HepG2 (cell line): Measurements from ENCODE around the gene SOX9. TPM values are rescaled to one million over a fixed set of nuclear protein-coding genes. Genes with fewer than 3 reads are reported as not detected.

Source experiments
- KDM3A ChIP-seq: IDR thresholded peaks from 2 replicates; pipeline ENCODE4 v1.6.1; 2018; ENCODE audit warnings: low read depth, missing compliant biosample characterization
- MXD4 ChIP-seq: IDR thresholded peaks from 2 replicates; pipeline ENCODE4 v1.6.1; 2016; ENCODE audit warnings: mild to moderate bottlenecking, missing biosample characterization, missing genetic modification reagents
- NFATC3 ChIP-seq: sonication (generic); formaldehyde crosslinking; IDR thresholded peaks from 2 replicates; pipeline ENCODE4 v1.5.1; 2020; ENCODE audit warnings: mild to moderate bottlenecking, missing genetic modification reagents
- RXRA ChIP-seq: sonication (generic); formaldehyde crosslinking; IDR thresholded peaks from 2 replicates; pipeline ENCODE4 v1.5.1; 2020; ENCODE audit warnings: missing genetic modification reagents
- SCMH1 ChIP-seq: sonication (generic); formaldehyde crosslinking; IDR thresholded peaks from 2 replicates; pipeline ENCODE4 v1.9.0; 2021; ENCODE audit warnings: missing genetic modification reagents, mild to moderate bottlenecking, borderline replicate concordance
- SMARCC2 ChIP-seq: fragments of 450-650 bp; IDR thresholded peaks from 2 replicates; pipeline ENCODE4 v1.6.1; 2017; ENCODE audit warnings: antibody characterized with exemption, mild to moderate bottlenecking
- SNAI1 ChIP-seq: sonication (generic); formaldehyde crosslinking; IDR thresholded peaks from 2 replicates; pipeline ENCODE4 v1.5.0; 2020; ENCODE audit warnings: mild to moderate bottlenecking, missing genetic modification reagents, borderline replicate concordance
- SNRNP70 ChIP-seq: fragments of 200-400 bp; formaldehyde crosslinking; IDR thresholded peaks from 2 replicates; pipeline ENCODE4 v1.6.1; 2017; ENCODE audit warnings: mild to moderate bottlenecking, low read depth, low read length, moderate library complexity
- SRY ChIP-seq: sonication (generic); formaldehyde crosslinking; IDR thresholded peaks from 2 replicates; pipeline ENCODE4 v1.8.0; 2022; ENCODE audit warnings: mild to moderate bottlenecking, missing genetic modification reagents
- SUZ12 ChIP-seq: fragments of 150-350 bp; IDR thresholded peaks from 2 replicates; pipeline ENCODE4 v1.6.1; 2014; ENCODE audit warnings: low read depth, low read length
- ZSCAN12 ChIP-seq: sonication (generic); formaldehyde crosslinking; IDR thresholded peaks from 2 replicates; pipeline ENCODE4 v1.9.0; 2021; ENCODE audit warnings: mild to moderate bottlenecking, missing genetic modification reagents
- polyA plus RNA-seq, 8 experiments: library from polyadenylated mRNA; depleted of rRNA in 3 of 8; stranded (reverse) in 7 of 8; unstranded in 1 of 8; fragments of >200 nt; fragmentation: Illumina TruSeq in 4 of 8; extraction: Trizol in 4 of 8; gene quantifications; 2 replicates each; pipeline versions ENCODE4 v1.2.1 to v1.2.3, GENCODE V29; 2011 to 2016; ENCODE audit warnings: low read depth in 4 of 8, missing spikeins in 1 of 8, mixed read lengths in 1 of 8; ENCODE audit not compliant: insufficient read depth in 1 of 8
- total RNA-seq, 5 experiments: library from RNA; depleted of rRNA; stranded (reverse); fragments of >200 nt; fragmentation: Illumina TruSeq; extraction: Trizol; gene quantifications; 2 replicates each; pipeline ENCODE4 v1.2.3, GENCODE V29; 2016; ENCODE audit warnings: low read depth in 1 of 5
- TF ChIP-seq, protein P1 (sequence below): sonication (generic); formaldehyde crosslinking; IDR thresholded peaks from 2 replicates; pipeline ENCODE4 v1.4.0; 2020; ENCODE audit warnings: low read depth, missing genetic modification reagents
- TF ChIP-seq, protein P2 (sequence below): sonication (generic); formaldehyde crosslinking; IDR thresholded peaks from 2 replicates; pipeline ENCODE4 v1.4.0; 2020; ENCODE audit warnings: missing genetic modification reagents, borderline replicate concordance
- TF ChIP-seq, protein P3 (sequence below): sonication (generic); formaldehyde crosslinking; IDR thresholded peaks from 2 replicates; pipeline ENCODE4 v1.8.1; 2023; ENCODE audit warnings: mild to moderate bottlenecking, missing genetic modification reagents
- TF ChIP-seq, protein P4 (sequence below): sonication (generic); formaldehyde crosslinking; IDR thresholded peaks from 2 replicates; pipeline ENCODE4 v1.4.0; 2020; ENCODE audit warnings: missing genetic modification reagents
- TF ChIP-seq, protein P5 (sequence below): IDR thresholded peaks from 2 replicates; pipeline ENCODE4 v1.6.1; 2016; ENCODE audit warnings: low read depth, missing genetic modification reagents, missing compliant biosample characterization

SOX9 gene
- total and polyA plus RNA-seq, 2 of the 13 experiments (the other 11 are each of a cell fraction or from before 2014, with no cell fraction given), result 16.1 to 27.6 TPM

DNA sequence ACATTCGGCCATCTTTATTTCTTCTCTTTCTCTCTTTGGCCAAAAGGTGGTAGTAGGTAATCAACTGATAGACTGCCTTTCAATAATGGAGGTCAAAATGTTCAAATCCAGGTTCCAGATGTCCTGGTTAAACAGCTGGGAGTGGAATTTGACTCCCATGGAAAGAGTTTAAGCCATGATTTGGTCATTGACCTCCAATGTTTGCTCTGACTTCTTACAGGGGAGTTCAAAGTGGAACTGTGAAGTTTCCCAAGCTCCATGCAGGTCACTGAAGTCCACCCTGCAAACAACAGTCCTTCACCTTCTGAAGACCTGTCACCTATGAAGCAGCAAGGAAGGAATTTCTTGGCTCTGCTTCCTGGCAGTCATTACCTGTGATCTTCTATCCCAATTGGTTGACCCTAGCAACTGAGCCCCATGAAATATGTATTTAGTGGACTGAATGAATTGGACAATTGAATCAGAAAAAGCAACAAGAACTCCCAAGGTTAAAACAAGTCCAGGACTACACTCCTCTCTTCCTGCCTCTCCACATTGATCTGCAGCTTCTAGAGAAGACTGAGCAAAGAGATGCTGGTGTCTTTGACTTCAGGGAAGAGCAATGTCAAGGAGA, 28.0 kb upstream of the SOX9 start (continued):
- TF ChIP-seq, protein P1, sequence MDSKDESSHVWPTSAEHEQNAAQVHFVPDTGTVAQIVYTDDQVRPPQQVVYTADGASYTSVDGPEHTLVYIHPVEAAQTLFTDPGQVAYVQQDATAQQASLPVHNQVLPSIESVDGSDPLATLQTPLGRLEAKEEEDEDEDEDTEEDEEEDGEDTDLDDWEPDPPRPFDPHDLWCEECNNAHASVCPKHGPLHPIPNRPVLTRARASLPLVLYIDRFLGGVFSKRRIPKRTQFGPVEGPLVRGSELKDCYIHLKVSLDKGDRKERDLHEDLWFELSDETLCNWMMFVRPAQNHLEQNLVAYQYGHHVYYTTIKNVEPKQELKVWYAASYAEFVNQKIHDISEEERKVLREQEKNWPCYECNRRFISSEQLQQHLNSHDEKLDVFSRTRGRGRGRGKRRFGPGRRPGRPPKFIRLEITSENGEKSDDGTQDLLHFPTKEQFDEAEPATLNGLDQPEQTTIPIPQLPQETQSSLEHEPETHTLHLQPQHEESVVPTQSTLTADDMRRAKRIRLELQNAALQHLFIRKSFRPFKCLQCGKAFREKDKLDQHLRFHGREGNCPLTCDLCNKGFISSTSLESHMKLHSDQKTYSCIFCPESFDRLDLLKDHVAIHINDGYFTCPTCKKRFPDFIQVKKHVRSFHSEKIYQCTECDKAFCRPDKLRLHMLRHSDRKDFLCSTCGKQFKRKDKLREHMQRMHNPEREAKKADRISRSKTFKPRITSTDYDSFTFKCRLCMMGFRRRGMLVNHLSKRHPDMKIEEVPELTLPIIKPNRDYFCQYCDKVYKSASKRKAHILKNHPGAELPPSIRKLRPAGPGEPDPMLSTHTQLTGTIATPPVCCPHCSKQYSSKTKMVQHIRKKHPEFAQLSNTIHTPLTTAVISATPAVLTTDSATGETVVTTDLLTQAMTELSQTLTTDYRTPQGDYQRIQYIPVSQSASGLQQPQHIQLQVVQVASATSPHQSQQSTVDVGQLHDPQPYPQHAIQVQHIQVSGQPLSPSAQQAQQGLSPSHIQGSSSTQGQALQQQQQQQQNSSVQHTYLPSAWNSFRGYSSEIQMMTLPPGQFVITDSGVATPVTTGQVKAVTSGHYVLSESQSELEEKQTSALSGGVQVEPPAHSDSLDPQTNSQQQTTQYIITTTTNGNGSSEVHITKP (CRISPR knock-in tag), result peak; percentile 59; the same call in 1 of the 2 replicates
- TF ChIP-seq, protein P2, sequence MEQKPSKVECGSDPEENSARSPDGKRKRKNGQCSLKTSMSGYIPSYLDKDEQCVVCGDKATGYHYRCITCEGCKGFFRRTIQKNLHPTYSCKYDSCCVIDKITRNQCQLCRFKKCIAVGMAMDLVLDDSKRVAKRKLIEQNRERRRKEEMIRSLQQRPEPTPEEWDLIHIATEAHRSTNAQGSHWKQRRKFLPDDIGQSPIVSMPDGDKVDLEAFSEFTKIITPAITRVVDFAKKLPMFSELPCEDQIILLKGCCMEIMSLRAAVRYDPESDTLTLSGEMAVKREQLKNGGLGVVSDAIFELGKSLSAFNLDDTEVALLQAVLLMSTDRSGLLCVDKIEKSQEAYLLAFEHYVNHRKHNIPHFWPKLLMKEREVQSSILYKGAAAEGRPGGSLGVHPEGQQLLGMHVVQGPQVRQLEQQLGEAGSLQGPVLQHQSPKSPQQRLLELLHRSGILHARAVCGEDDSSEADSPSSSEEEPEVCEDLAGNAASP, result peak; percentile 97
- TF ChIP-seq SCMH1 (CRISPR knock-in tag) (no peak), NFATC3 (CRISPR knock-in tag) (no peak), KDM3A (CRISPR knock-in tag) (peak; percentile 94), SNRNP70 (no peak), MXD4 (CRISPR knock-in tag) (peak; percentile 80), RXRA (CRISPR knock-in tag) (peak; percentile 98; the same call in 1 of the 2 replicates), ZSCAN12 (CRISPR knock-in tag) (0 out of 2 replicates have a peak, but pooled peaks have one; percentile 45), SMARCC2 (no peak), SUZ12 (no peak), SNAI1 (CRISPR knock-in tag) (peak; percentile 31; the same call in 1 of the 2 replicates), SRY (CRISPR knock-in tag) (no peak)
- TF ChIP-seq, protein P3, sequence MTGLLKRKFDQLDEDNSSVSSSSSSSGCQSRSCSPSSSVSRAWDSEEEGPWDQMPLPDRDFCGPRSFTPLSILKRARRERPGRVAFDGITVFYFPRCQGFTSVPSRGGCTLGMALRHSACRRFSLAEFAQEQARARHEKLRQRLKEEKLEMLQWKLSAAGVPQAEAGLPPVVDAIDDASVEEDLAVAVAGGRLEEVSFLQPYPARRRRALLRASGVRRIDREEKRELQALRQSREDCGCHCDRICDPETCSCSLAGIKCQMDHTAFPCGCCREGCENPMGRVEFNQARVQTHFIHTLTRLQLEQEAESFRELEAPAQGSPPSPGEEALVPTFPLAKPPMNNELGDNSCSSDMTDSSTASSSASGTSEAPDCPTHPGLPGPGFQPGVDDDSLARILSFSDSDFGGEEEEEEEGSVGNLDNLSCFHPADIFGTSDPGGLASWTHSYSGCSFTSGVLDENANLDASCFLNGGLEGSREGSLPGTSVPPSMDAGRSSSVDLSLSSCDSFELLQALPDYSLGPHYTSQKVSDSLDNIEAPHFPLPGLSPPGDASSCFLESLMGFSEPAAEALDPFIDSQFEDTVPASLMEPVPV (CRISPR knock-in tag), result no peak
- TF ChIP-seq, protein P4, sequence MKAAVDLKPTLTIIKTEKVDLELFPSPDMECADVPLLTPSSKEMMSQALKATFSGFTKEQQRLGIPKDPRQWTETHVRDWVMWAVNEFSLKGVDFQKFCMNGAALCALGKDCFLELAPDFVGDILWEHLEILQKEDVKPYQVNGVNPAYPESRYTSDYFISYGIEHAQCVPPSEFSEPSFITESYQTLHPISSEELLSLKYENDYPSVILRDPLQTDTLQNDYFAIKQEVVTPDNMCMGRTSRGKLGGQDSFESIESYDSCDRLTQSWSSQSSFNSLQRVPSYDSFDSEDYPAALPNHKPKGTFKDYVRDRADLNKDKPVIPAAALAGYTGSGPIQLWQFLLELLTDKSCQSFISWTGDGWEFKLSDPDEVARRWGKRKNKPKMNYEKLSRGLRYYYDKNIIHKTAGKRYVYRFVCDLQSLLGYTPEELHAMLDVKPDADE (CRISPR knock-in tag), result no peak
- TF ChIP-seq, protein P5, sequence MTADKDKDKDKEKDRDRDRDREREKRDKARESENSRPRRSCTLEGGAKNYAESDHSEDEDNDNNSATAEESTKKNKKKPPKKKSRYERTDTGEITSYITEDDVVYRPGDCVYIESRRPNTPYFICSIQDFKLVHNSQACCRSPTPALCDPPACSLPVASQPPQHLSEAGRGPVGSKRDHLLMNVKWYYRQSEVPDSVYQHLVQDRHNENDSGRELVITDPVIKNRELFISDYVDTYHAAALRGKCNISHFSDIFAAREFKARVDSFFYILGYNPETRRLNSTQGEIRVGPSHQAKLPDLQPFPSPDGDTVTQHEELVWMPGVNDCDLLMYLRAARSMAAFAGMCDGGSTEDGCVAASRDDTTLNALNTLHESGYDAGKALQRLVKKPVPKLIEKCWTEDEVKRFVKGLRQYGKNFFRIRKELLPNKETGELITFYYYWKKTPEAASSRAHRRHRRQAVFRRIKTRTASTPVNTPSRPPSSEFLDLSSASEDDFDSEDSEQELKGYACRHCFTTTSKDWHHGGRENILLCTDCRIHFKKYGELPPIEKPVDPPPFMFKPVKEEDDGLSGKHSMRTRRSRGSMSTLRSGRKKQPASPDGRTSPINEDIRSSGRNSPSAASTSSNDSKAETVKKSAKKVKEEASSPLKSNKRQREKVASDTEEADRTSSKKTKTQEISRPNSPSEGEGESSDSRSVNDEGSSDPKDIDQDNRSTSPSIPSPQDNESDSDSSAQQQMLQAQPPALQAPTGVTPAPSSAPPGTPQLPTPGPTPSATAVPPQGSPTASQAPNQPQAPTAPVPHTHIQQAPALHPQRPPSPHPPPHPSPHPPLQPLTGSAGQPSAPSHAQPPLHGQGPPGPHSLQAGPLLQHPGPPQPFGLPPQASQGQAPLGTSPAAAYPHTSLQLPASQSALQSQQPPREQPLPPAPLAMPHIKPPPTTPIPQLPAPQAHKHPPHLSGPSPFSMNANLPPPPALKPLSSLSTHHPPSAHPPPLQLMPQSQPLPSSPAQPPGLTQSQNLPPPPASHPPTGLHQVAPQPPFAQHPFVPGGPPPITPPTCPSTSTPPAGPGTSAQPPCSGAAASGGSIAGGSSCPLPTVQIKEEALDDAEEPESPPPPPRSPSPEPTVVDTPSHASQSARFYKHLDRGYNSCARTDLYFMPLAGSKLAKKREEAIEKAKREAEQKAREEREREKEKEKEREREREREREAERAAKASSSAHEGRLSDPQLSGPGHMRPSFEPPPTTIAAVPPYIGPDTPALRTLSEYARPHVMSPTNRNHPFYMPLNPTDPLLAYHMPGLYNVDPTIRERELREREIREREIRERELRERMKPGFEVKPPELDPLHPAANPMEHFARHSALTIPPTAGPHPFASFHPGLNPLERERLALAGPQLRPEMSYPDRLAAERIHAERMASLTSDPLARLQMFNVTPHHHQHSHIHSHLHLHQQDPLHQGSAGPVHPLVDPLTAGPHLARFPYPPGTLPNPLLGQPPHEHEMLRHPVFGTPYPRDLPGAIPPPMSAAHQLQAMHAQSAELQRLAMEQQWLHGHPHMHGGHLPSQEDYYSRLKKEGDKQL (CRISPR knock-in tag), result peak; percentile 89
